ENCODE data around the gene ALOX12B. TPM values are rescaled to one million over a fixed set of nuclear protein-coding genes. Genes with fewer than 3 reads are reported as not detected.

The ALOX12B gene
- polyA plus RNA-seq, 4 donors = 0.45 to 3.0 (median 0.73) TPM

DNA sequence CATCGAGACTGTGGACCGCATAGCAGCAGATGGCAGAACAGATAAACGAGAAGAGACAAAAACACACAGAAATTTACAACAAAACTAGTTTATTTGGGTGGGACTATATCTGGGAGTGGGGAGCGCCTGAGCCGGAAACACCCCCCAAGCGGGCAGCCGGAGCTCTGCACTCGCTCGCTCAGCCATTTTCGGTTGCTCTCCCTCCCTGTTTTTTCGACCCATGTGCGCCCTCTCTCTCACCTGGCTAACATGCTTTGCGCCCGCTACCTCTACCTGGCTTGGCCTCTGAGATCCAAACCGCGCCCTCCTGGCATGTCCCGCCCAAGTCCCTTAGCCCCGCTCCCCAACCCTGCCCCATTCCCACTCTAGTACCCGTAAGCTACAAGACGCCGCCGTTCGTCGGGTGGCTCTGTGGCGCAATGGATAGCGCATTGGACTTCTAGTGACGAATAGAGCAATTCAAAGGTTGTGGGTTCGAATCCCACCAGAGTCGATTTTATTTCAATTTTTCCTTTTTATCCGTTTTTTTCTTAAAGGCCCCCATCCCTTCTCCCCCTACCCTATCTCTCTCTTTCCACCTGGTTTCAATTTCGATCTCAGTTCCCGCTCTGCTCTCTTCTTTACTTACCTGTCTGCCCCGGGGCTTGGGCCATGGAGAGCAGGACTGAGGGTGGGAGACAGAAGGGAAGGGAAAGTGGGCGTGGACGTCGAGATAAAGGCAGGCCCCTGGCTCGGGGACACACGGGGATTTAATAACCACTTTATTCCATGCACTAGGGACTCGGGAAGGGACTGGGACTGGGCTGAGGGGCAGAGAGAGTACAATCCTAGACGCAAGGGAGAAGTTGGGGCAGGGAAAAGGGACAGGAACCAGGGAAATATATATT lies 33.2 kb upstream of the ALOX12B start:
- no peak for FAIRE-seq
- peaks cover 18 to 71% (median 20%) of the 10 kb centered on the region in 3 donors for H3K4me1 ChIP-seq (ENCODE audit: control insufficient read depth in 3 of 3, insufficient read depth in 2 of 3, low read depth in 1 of 3, low read length in 2 of 3)
- WGBS, 3 donors = 0 to 1% (median 1%) methylated on average over 39 to 40 of the region's 40 CpGs
- H3K9me3 ChIP-seq (ENCODE audit: control insufficient read depth in 2 of 2, insufficient read depth in 1 of 2, low read depth in 1 of 2, low read length in 1 of 2) = no peaks in the 10 kb centered on the region
- no peaks in the 10 kb centered on the region for H3K36me3 ChIP-seq (ENCODE audit: control insufficient read depth in 3 of 3, insufficient read depth in 2 of 3, low read depth in 1 of 3, low read length in 3 of 3)
- peaks cover 7 to 76% (median 16%) of the 10 kb centered on the region in 3 donors for H3K27me3 ChIP-seq (ENCODE audit: control insufficient read depth in 3 of 3, insufficient read depth in 3 of 3, low read length in 3 of 3)
- no peak overlapping the region for H3K27ac ChIP-seq (ENCODE audit: low read depth in 1 of 3, low read length in 2 of 3)
- peak; percentile 56 to 71 for DNase-seq
- H3K4me3 ChIP-seq (ENCODE audit: low read depth in 1 of 3, low read length in 3 of 3) = peak overlapping the region in 2 of 3 donors; percentile 37 to 49

GRCh38 chr17:8119581-8120519 lies 32.3 kb upstream of the ALOX12B start:
- FAIRE-seq = peak; percentile 84
- Histone ChIP-seq H3K27ac (ENCODE audit: low read depth in 1 of 3, low read length in 2 of 3) (peak overlapping the region in 2 of 3 donors; percentile 46 to 88), H3K36me3 (ENCODE audit: control insufficient read depth in 3 of 3, insufficient read depth in 2 of 3, low read depth in 1 of 3, low read length in 3 of 3) (no peaks in the 10 kb centered on the region), H3K27me3 (ENCODE audit: control insufficient read depth in 3 of 3, insufficient read depth in 3 of 3, low read length in 3 of 3) (peaks cover 7 to 78% (median 16%) of the 10 kb centered on the region in 3 donors), H3K4me1 (ENCODE audit: control insufficient read depth in 3 of 3, insufficient read depth in 2 of 3, low read depth in 1 of 3, low read length in 2 of 3) (peaks cover 13 to 65% (median 18%) of the 10 kb centered on the region in 3 donors), H3K4me3 (ENCODE audit: low read depth in 1 of 3, low read length in 3 of 3) (peak overlapping the region in 1 of 3 donors; percentile 76), H3K9me3 (ENCODE audit: control insufficient read depth in 2 of 2, insufficient read depth in 1 of 2, low read depth in 1 of 2, low read length in 1 of 2) (no peaks in the 10 kb centered on the region)
- WGBS, 3 donors = 0 to 1% (median 0%) methylated on average over 28 of the region's 28 CpGs
- DNase-seq = peak; percentile 94

GRCh38 chr17:8118769-8119580 lies 31.5 kb upstream of the ALOX12B start:
- WGBS, 3 donors = 0 to 1% (median 0%) methylated on average over 38 of the region's 38 CpGs
- H3K27me3 ChIP-seq (ENCODE audit: control insufficient read depth in 3 of 3, insufficient read depth in 3 of 3, low read length in 3 of 3) = peaks cover 7 to 78% (median 21%) of the 10 kb centered on the region in 3 donors
- H3K9me3 ChIP-seq (ENCODE audit: control insufficient read depth in 2 of 2, insufficient read depth in 1 of 2, low read depth in 1 of 2, low read length in 1 of 2) = no peaks in the 10 kb centered on the region
- peaks cover 13 to 56% (median 15%) of the 10 kb centered on the region in 3 donors for H3K4me1 ChIP-seq (ENCODE audit: control insufficient read depth in 3 of 3, insufficient read depth in 2 of 3, low read depth in 1 of 3, low read length in 2 of 3)
- no peak for FAIRE-seq
- peak overlapping the region in 2 of 3 donors; percentile 36 to 76 for H3K4me3 ChIP-seq (ENCODE audit: low read depth in 1 of 3, low read length in 3 of 3)
- H3K36me3 ChIP-seq (ENCODE audit: control insufficient read depth in 3 of 3, insufficient read depth in 2 of 3, low read depth in 1 of 3, low read length in 3 of 3) = no peaks in the 10 kb centered on the region
- peak; percentile 75 to 89 for DNase-seq
- H3K27ac ChIP-seq (ENCODE audit: low read depth in 1 of 3, low read length in 2 of 3) = peak overlapping the region; percentile 46 to 88 (median 51)

GRCh38 chr17:8117980-8118768 lies 30.7 kb upstream of the ALOX12B start, which contains the start of gene ALOXE3:
ALOXE3 (minus strand) TSS chr17:8118514; CDS start chr17:8117990, 524 bp downstream.
- DNase-seq = peak; percentile 86
- peak within 1 kb of the TSS in 2 of 3 donors; percentile 36 to 76 for H3K4me3 ChIP-seq (ENCODE audit: low read depth in 1 of 3, low read length in 3 of 3)
- no peaks in the 10 kb centered on the region for H3K9me3 ChIP-seq (ENCODE audit: control insufficient read depth in 2 of 2, insufficient read depth in 1 of 2, low read depth in 1 of 2, low read length in 1 of 2)
- H3K36me3 ChIP-seq (ENCODE audit: control insufficient read depth in 3 of 3, insufficient read depth in 2 of 3, low read depth in 1 of 3, low read length in 3 of 3) = no peaks in the 10 kb centered on the region
- H3K4me1 ChIP-seq (ENCODE audit: control insufficient read depth in 3 of 3, insufficient read depth in 2 of 3, low read depth in 1 of 3, low read length in 2 of 3) = peaks cover 12 to 48% (median 12%) of the 10 kb centered on the region in 3 donors
- peak within 1 kb of the TSS; percentile 51 to 88 (median 67) for H3K27ac ChIP-seq (ENCODE audit: low read depth in 1 of 3, low read length in 2 of 3)
- no peak for FAIRE-seq
- WGBS, 3 donors = 1 to 2% (median 2%) methylated on average over 29 to 33 of the region's 33 CpGs
- peaks cover 4 to 75% (median 21%) of the 10 kb centered on the region in 3 donors for H3K27me3 ChIP-seq (ENCODE audit: control insufficient read depth in 3 of 3, insufficient read depth in 3 of 3, low read length in 3 of 3)

DNA sequence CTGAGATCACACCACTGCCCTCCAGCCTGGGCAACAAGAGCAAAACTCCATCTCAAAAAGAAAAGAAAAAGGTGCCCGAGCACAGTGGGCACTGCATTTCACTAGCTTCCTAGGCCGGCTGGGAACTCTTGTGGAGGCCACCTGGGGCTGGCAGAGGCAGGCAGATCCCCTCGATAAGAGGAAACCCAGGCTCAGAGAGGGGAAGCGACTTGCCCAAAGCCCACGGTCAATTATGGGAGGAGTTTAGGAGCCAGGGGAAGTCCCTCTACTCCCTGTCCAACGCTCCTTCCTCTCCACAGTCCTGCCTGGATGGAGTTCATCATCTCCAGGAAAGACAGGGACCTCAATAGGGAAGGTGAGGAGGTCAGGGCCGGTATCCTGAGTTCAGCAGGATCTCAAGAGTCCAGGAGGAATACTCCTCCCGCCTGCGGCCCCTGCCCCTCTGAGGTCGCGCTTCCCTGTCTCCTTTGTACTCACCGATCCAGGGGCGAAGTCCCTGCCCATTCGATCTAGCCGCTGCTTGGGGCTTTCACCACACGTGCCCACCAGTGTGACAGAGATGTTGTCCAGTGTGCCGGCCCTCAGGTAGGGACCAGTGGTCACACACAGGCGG lies 30.0 kb upstream of the ALOX12B start:
- peak overlapping the region in 2 of 3 donors; percentile 63 to 67 for H3K27ac ChIP-seq (ENCODE audit: low read depth in 1 of 3, low read length in 2 of 3)
- peaks cover 4 to 74% (median 18%) of the 10 kb centered on the region in 3 donors for H3K27me3 ChIP-seq (ENCODE audit: control insufficient read depth in 3 of 3, insufficient read depth in 3 of 3, low read length in 3 of 3)
- peak overlapping the region in 2 of 3 donors; percentile 36 to 76 for H3K4me3 ChIP-seq (ENCODE audit: low read depth in 1 of 3, low read length in 3 of 3)
- 3 to 5% (median 4%) methylated on average over 18 of the region's 18 CpGs for WGBS, 3 donors
- DNase-seq (peak; percentile 10 to 41), FAIRE-seq (no peak)
- peaks cover 7 to 41% (median 12%) of the 10 kb centered on the region in 3 donors for H3K4me1 ChIP-seq (ENCODE audit: control insufficient read depth in 3 of 3, insufficient read depth in 2 of 3, low read depth in 1 of 3, low read length in 2 of 3)
- no peaks in the 10 kb centered on the region for H3K36me3 ChIP-seq (ENCODE audit: control insufficient read depth in 3 of 3, insufficient read depth in 2 of 3, low read depth in 1 of 3, low read length in 3 of 3)
- H3K9me3 ChIP-seq (ENCODE audit: control insufficient read depth in 2 of 2, insufficient read depth in 1 of 2, low read depth in 1 of 2, low read length in 1 of 2) = no peaks in the 10 kb centered on the region

GRCh38 chr17:8116776-8117175 lies 29.3 kb upstream of the ALOX12B start:
- peaks cover 5 to 36% (median 6%) of the 10 kb centered on the region in 3 donors for H3K4me1 ChIP-seq (ENCODE audit: control insufficient read depth in 3 of 3, insufficient read depth in 2 of 3, low read depth in 1 of 3, low read length in 2 of 3)
- FAIRE-seq (no peak), DNase-seq (peak; percentile 35 to 44)
- 20 to 42% (median 21%) methylated on average over 18 of the region's 18 CpGs for WGBS, 3 donors
- H3K27ac ChIP-seq (ENCODE audit: low read depth in 1 of 3, low read length in 2 of 3) = no peak overlapping the region
- H3K27me3 ChIP-seq (ENCODE audit: control insufficient read depth in 3 of 3, insufficient read depth in 3 of 3, low read length in 3 of 3) = peaks cover 0 to 74% (median 17%) of the 10 kb centered on the region in 3 donors
- H3K36me3 ChIP-seq (ENCODE audit: control insufficient read depth in 3 of 3, insufficient read depth in 2 of 3, low read depth in 1 of 3, low read length in 3 of 3) = no peaks in the 10 kb centered on the region
- H3K9me3 ChIP-seq (ENCODE audit: control insufficient read depth in 2 of 2, insufficient read depth in 1 of 2, low read depth in 1 of 2, low read length in 1 of 2) = no peaks in the 10 kb centered on the region
- no peak overlapping the region for H3K4me3 ChIP-seq (ENCODE audit: low read depth in 1 of 3, low read length in 3 of 3)

GRCh38 chr17:8110907-8111306 lies 23.4 kb upstream of the ALOX12B start:
- peaks cover 0 to 16% (median 0%) of the 10 kb centered on the region in 3 donors for H3K4me1 ChIP-seq (ENCODE audit: control insufficient read depth in 3 of 3, insufficient read depth in 2 of 3, low read depth in 1 of 3, low read length in 2 of 3)
- DNase-seq (no peak), FAIRE-seq (no peak)
- H3K4me3 ChIP-seq (ENCODE audit: low read depth in 1 of 3, low read length in 3 of 3) = no peak overlapping the region
- H3K27ac ChIP-seq (ENCODE audit: low read depth in 1 of 3, low read length in 2 of 3) = no peak overlapping the region
- no peaks in the 10 kb centered on the region for H3K36me3 ChIP-seq (ENCODE audit: control insufficient read depth in 3 of 3, insufficient read depth in 2 of 3, low read depth in 1 of 3, low read length in 3 of 3)
- H3K9me3 ChIP-seq (ENCODE audit: control insufficient read depth in 2 of 2, insufficient read depth in 1 of 2, low read depth in 1 of 2, low read length in 1 of 2) = no peaks in the 10 kb centered on the region
- H3K27me3 ChIP-seq (ENCODE audit: control insufficient read depth in 3 of 3, insufficient read depth in 3 of 3, low read length in 3 of 3) = peaks cover 0 to 62% (median 16%) of the 10 kb centered on the region in 3 donors
- 90 to 93% (median 91%) methylated on average over 6 of the region's 6 CpGs for WGBS, 3 donors
